ENCODE results near the gene VIPR2. TPM values are rescaled to one million over a fixed set of nuclear protein-coding genes. Genes with fewer than 3 reads are reported as not detected.

The VIPR2 gene
- total and polyA plus RNA-seq, 2 experiments from 2014 or later = 1.3 to 2.7 TPM

- Histone ChIP-seq H3F3A (replicated peaks; ENCODE audit: low read depth) (no peaks in the 10 kb centered on the region), H3K36me3 (ENCODE audit: insufficient read depth) (no peaks in the 10 kb centered on the region), H3K27me3 (ENCODE audit: insufficient read depth) (no peaks in the 10 kb centered on the region), H3K4me1 (ENCODE audit: insufficient read depth) (no peaks in the 10 kb centered on the region), H3K9me2 (ENCODE audit: insufficient read depth) (no peaks in the 10 kb centered on the region), H3K27ac (ENCODE audit: low read depth) (no peak overlapping the region), H2AFZ (no peak overlapping the region), H4K20me1 (replicated peaks; ENCODE audit: insufficient read depth) (no peaks in the 10 kb centered on the region), H3K4me2 (no peak overlapping the region), H3K79me2 (replicated peaks; ENCODE audit: insufficient read depth) (no peaks in the 10 kb centered on the region), H3K4me3 (no peak overlapping the region)
- DNase-seq (ENCODE audit: low spot score) (no peak), ATAC-seq (no peak)
- Mint-ChIP-seq H3K27me3 (ENCODE audit: insufficient read depth, low read depth, poor library complexity) (no peaks in the 10 kb centered on the region), H3K27ac (no peak overlapping the region), H3K4me1 (no peaks in the 10 kb centered on the region), H3K36me3 (ENCODE audit: low read depth) (no peaks in the 10 kb centered on the region), H3K4me3 (no peak overlapping the region), H3K9me3 (peaks cover 53% of the 10 kb centered on the region)
- TF ChIP-seq CTCF (conservative IDR thresholded peaks at IDR 0.05; ENCODE audit: low read depth in 2 of 2) (no peak), JUNB (IDR thresholded peaks at IDR 0.05; ENCODE audit: unreplicated experiment) (no peak)
These were observed 15.8 kb upstream of the VIPR2 start for GRCh38 chr7:159160450-159160849.

GRCh38 chr7:159159731-159160130 is 15.1 kb upstream of the VIPR2 start:
- DNase-seq (ENCODE audit: low spot score) (no peak), ATAC-seq (no peak)
- Histone ChIP-seq H3K4me1 (ENCODE audit: insufficient read depth) (no peaks in the 10 kb centered on the region), H3K27me3 (ENCODE audit: insufficient read depth) (no peaks in the 10 kb centered on the region), H3K9me2 (ENCODE audit: insufficient read depth) (no peaks in the 10 kb centered on the region), H4K20me1 (replicated peaks; ENCODE audit: insufficient read depth) (no peaks in the 10 kb centered on the region), H3K4me3 (no peak overlapping the region), H3F3A (replicated peaks; ENCODE audit: low read depth) (no peaks in the 10 kb centered on the region), H3K36me3 (ENCODE audit: insufficient read depth) (no peaks in the 10 kb centered on the region), H3K27ac (ENCODE audit: low read depth) (no peak overlapping the region), H3K79me2 (replicated peaks; ENCODE audit: insufficient read depth) (no peaks in the 10 kb centered on the region), H3K4me2 (no peak overlapping the region), H2AFZ (no peak overlapping the region)
- no peaks in the 10 kb centered on the region for H3K27me3 Mint-ChIP-seq (ENCODE audit: insufficient read depth, low read depth, poor library complexity)
- no peaks in the 10 kb centered on the region for H3K36me3 Mint-ChIP-seq (ENCODE audit: low read depth)
- H3K27ac Mint-ChIP-seq = no peak overlapping the region
- TF ChIP-seq ZNF114 (CRISPR knock-in tag; IDR thresholded peaks at IDR 0.05) = no peak
- no peak for TF ChIP-seq EZH2 (IDR thresholded peaks at IDR 0.05; ENCODE audit: low read depth, unreplicated experiment)
- no peak for TF ChIP-seq ZNF331 (CRISPR knock-in tag; IDR thresholded peaks at IDR 0.05; ENCODE audit: low read depth)
- no peaks in the 10 kb centered on the region for H3K4me1 Mint-ChIP-seq
- peaks cover 57% of the 10 kb centered on the region for H3K9me3 Mint-ChIP-seq
- no peak overlapping the region for H3K4me3 Mint-ChIP-seq

- no peaks in the 10 kb centered on the region for H3K27me3 ChIP-seq (ENCODE audit: insufficient read depth)
- no peaks in the 10 kb centered on the region for H3K4me1 Mint-ChIP-seq
- peaks cover 63% of the 10 kb centered on the region for H3K9me3 Mint-ChIP-seq
- ATAC-seq (no peak), DNase-seq (ENCODE audit: low spot score) (no peak)
- no peaks in the 10 kb centered on the region for H3K4me1 ChIP-seq (ENCODE audit: insufficient read depth)
- peaks cover 2% of the 10 kb centered on the region; the same call in 1 of the 3 replicates for H3K36me3 Mint-ChIP-seq (ENCODE audit: low read depth)
- no peaks in the 10 kb centered on the region for H3K27me3 Mint-ChIP-seq (ENCODE audit: insufficient read depth, low read depth, poor library complexity)
- no peak overlapping the region for H3K27ac Mint-ChIP-seq
- no peak overlapping the region for H3K4me3 ChIP-seq
- H2AFZ ChIP-seq = no peak overlapping the region
- H3K36me3 ChIP-seq (ENCODE audit: insufficient read depth) = no peaks in the 10 kb centered on the region
- no peaks in the 10 kb centered on the region for H3K79me2 ChIP-seq (replicated peaks; ENCODE audit: insufficient read depth)
- no peaks in the 10 kb centered on the region for H3F3A ChIP-seq (replicated peaks; ENCODE audit: low read depth)
- H4K20me1 ChIP-seq (replicated peaks; ENCODE audit: insufficient read depth) = no peaks in the 10 kb centered on the region
- H3K9me2 ChIP-seq (ENCODE audit: insufficient read depth) = no peaks in the 10 kb centered on the region
- no peak overlapping the region for H3K27ac ChIP-seq (ENCODE audit: low read depth)
- H3K4me2 ChIP-seq = no peak overlapping the region
- H3K4me3 Mint-ChIP-seq = no peak overlapping the region
- no peak for TF ChIP-seq STAT1 (IDR thresholded peaks at IDR 0.05; ENCODE audit: unreplicated experiment)
- no peak for TF ChIP-seq NANOG (IDR thresholded peaks at IDR 0.05; ENCODE audit: borderline replicate concordance)
- TF ChIP-seq POLR2AphosphoS5 (IDR thresholded peaks at IDR 0.05; ENCODE audit: low read depth) = no peak
- no peak for TF ChIP-seq JUNB (IDR thresholded peaks at IDR 0.05; ENCODE audit: unreplicated experiment)
- TF ChIP-seq ZNF331 (CRISPR knock-in tag; IDR thresholded peaks at IDR 0.05; ENCODE audit: low read depth) = no peak
- TF ChIP-seq CREB1 (CRISPR knock-in tag; IDR thresholded peaks at IDR 0.05; ENCODE audit: low read depth) = no peak
- no peak for TF ChIP-seq EZH2 (IDR thresholded peaks at IDR 0.05; ENCODE audit: low read depth, unreplicated experiment)
- no peak for TF ChIP-seq ZNF114 (CRISPR knock-in tag; IDR thresholded peaks at IDR 0.05)
- no peak for TF ChIP-seq ETS1 (IDR thresholded peaks at IDR 0.05)
These were observed 14.3 kb upstream of the VIPR2 start for GRCh38 chr7:159158888-159159405.

Data from GM23338 (cell line).